ENCODE data around the gene HTN3.
"Not testable (repeated sequence)": the region's sequence is repeated elsewhere in the genome, so short reads cannot be mapped to it uniquely, and the experiment has no call there.

The HTN3 gene

DNA sequence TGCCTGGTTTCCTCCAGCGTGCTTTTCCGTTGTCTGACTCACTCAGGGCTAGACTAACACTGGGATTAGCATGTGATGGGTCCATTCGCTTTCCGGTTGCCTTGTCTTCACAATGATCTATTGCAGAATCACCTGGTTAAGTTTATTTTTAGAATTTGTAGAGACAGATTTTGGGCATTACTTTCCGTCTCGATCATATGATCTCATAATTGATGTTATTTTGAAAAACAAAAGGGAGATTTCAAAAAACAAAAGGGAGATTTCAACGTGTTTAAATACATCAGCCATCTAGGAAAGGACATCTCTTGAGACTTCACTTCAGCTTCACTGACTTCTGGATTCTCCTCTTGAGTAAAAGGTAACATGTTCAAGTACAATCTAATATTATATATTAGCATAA is at the start of gene HTN3:
HTN3 (plus strand) TSS at position 301 of the 400 bp plus-strand sequence. CDS start 2,282 bp downstream, outside the sequence.
- DNase-seq (ENCODE audit: low read depth): not testable (repeated sequence)

DNA sequence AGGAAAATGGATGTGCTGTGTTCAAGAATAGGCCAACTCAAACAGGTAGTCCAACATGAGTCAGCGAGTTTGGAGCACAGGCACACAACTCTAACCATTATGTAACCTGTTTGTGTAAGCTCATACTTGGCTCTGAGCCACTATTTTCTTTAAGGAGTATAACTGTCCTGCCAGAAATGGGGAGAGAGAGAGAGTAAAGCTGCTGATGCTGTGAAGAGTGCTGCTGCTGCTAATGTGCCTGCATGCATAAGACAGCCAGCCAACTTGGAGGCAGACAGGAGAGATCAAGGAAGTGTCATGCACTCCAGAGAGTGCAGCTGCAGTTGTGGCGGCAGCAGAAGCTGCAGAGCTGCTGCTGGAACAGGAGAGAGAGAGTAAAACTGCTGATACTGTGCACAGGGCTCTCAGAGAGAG is 44.2 kb upstream of the HTN3 start:
- no peak for DNase-seq (ENCODE audit: low read depth)

DNA sequence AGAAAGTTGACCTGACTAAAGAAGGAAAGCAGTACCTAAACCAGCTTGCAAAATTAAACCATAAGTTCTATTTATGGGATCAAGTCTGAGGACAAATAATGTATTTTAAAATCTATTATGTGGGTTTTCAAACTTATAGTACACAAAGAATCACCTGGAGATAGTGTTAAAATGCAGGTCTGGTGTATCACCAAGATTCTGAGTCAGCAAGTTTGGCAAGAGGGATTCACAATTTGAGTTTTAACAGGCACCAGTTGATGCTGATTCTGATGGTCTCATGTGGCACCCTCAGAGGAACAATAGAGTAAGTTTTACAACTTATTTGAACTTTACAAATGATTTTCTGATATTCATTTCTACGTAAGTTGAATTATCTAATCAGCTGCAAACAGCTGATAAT is 41.6 kb upstream of the HTN3 start:
- DNase-seq (ENCODE audit: low read depth): no peak

DNA sequence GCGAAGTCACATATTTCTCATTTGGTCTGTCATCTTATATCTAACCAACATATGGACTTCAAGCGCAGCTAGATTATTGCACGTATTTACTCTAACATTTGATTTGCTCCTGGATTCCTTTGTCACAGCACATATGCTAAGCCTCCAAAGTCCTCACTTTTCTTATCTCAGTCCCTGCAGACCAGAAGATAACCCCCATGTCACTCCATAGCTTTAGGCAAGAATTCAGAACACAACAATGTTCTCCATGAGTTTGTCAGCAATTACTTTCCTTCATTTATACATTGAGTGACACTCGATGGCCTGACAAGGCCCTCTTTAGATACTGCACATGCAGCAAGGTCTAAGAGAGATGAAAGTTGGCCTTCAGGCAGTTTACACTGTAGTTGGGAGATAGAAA is 37.2 kb upstream of the HTN3 start:
- no peak for DNase-seq (ENCODE audit: low read depth)

DNA sequence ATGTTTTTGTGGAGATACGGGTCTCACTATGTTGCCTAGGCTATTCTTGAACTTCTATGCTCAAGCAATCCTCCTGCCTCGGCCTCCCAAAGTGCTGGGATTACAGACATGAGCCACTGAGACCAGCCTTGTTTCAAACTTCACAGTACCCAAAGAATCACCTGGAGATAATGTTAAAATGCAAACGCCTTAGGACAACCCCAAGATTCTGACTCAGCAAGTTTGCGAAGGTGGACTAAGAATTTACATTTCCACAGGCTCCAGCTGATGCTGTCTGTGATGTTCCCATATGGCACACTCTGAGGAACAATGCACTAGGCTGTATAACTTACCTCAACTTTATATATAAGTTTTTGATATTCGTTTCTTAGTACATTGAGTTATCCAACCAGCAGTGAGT is 33.5 kb upstream of the HTN3 start:
- DNase-seq (ENCODE audit: low read depth): no peak

DNA sequence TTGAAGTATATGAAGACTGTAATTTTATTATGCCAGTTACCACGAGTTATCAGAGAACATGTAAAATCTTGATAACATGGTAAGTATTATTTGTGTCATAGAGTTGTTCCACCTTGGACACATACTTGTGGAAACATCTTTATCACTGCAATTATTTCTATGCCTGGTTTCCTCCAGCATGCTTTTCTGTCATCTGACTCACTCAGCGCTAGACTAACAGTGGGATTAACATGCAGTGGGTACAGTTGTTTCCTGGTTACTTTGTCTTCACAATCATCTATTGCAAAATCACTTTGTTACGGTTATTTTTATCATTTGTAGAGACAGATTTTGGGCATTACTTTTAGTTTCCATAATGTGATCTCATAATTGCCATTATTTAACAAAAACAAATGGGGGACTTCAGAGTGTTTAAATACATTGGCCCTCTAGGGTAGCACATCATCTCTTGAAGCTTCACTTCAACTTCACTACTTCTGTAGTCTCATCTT is 32.7 kb upstream of the HTN3 start, which contains the start of gene STATH:
STATH (plus strand) TSS at position 441 of the 491 bp plus-strand sequence. CDS start 2,472 bp downstream, outside the sequence.
- DNase-seq (ENCODE audit: low read depth): no peak

DNA sequence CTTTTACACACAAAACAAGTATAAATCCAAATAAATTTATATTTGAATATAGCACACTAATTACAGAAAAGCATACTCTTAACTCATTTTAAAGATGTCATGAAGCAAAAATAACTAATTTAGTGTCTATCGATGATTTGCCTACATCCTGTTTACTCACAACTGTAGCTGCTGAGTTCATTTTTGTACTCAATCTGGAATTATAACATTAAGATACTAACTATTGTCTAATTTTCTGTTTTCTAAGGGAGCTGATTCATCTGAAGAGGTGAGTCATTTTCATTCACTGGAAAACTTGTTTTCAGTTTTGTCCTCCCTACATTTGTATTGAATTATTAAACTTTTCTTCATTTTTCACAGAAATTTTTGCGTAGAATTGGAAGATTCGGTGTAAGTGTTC is 28.8 kb upstream of the HTN3 start:
- no peak for DNase-seq (ENCODE audit: low read depth)

DNA sequence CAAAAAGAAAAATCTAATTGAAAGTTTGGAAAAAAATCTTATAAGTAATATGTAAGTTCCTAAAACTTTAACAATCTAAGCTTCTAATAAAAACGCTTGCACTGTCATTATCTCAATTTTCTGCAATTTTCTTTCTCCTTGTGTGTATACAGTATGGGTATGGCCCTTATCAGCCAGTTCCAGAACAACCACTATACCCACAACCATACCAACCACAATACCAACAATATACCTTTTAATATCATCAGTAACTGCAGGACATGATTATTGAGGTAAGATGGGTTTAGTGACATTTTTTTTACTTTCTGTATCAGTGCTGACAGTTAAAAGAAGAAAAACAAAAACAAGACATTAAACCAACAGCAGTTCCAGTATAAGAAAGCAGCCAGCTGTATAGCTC is 27.5 kb upstream of the HTN3 start:
- DNase-seq (ENCODE audit: low read depth): no peak

DNA sequence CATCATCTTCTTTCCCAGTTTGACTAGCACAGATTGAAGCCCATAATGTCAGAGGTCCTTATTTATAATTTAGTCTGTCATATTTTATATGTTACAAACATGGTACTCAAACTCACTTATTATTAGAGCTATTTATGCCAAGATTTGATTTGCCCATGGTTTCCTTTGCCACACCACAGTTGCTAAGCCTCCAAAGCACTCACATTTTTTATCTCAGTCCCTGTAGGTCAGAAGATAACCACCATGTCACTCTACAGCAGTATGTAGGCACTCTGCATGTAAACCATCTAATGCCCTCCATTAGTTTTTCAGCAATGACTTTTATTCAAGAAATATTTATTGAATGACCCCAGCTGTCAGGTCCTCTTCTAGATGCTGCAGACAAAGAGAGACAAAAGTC is 25.8 kb upstream of the HTN3 start:
- DNase-seq (ENCODE audit: low read depth): no peak

DNA sequence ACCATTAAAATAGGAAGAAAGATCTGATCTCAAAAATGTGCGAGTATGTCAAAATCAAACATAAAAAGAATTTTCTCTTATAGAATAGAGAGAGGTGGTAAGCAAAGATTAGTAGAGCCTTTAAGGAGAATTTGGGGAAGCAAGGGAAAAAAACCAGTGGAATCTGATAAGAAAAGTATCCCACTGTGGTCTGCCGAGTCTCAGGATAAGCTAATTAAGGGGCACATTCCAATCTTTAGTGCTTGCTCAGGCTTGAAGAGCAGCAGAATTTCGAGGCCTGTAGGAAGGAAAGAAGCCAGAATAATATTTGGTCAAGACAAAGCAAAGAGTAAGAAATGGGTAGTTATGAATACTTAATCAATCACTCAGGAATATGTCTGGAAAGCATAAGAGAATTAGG is 19.5 kb upstream of the HTN3 start:
- no peak for DNase-seq (ENCODE audit: low read depth)

DNA sequence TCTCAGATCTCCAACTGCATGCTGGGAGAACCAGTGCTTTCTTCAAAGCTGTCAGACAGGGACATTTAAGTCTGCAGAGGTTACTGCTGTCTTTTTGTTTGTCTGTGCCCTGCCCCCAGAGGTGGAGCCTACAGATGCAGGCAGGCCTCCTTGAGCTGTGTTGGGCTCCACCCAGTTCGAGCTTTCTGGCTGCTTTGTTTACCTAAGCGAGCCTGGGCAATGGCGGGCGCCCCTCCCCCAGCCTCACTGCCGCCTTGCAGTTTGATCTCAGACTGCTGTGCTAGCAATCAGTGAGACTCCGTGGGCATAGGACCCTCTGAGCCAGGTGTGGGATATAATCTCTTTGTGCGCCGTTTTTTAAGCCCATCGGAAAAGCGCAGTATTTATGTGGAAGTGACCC is 9.3 kb upstream of the HTN3 start:
- not testable (repeated sequence) for DNase-seq (ENCODE audit: low read depth)

DNA sequence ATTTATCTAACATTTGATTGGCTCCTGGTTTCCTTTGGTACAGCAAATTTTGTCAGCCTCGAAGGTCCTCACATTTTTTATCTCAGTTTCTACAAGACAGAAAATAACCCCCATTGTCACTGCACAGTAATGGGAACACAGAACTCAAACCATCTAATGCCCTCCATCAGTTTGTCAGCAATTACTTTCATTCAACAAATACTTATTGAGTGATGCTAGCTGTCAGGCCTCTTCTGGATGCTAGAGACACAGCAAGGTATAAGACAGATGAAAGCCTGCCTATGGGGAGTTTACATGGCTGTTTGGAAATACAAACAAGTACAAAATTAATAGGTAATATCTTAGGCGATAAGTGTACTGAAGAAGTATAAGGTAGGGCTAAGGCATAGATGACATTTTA is 5.0 kb upstream of the HTN3 start:
- no peak for DNase-seq (ENCODE audit: low read depth)

DNA sequence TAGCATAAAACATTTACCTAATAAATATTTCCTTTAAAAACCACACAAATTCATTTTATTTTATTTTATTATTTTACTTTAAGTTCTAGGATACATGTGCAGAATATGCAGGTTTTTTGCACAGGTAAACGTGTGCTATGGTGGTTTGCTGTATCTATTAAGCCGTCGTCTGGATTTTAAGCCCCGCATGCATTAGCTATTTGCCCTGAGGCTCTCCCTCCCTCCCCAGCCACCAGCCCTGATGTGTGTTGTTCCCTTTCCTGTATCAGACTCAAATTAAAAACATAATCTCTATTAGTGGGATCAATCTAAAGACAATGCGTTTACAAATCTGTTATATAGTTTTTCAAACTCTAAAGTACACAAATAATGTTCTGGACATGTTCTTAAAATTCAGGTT is 1.2 kb upstream of the HTN3 start:
- DNase-seq (ENCODE audit: low read depth): no peak

DNA sequence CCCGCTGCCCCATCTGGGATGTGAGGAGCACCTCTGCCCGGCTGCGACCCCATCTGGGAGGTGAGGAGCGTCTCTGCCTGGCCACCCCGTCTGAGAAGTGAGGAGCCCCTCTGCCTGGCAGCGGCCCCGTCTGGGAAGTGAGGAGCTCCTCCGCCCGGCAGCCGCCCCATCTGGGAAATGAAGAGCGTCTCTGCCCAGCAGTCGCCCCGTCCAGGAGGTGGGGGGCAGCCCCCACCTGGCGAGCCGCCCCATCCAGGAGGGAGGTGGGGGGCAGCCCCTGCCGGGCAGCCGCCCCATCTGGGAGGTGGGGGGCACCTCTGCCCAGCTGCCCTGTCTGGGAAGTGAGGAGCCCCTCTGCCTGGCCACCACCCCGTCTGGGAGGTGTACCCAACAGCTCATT is 9.3 kb downstream of the HTN3 start:
- not testable (repeated sequence) for DNase-seq (ENCODE audit: low read depth)

DNA sequence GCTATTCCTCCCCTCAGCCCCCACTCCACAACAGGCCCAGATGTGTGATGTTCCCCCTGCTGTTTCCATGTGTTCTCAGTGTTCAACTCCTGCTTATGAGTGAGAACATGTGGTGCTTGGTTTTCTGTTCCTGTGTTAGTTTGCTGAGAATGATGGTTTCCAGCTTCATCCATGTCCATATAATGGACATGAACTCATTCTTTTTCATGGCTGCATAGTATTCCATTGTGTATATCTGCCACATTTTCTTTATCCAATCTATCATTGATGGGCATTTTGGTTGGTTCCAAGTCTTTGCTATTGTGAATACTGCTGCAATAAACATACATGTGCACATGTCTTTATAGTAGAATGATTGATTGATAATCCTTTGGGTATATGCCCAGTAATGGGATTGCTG is 11.7 kb downstream of the HTN3 start:
- DNase-seq (ENCODE audit: low read depth): not testable (repeated sequence)

DNA sequence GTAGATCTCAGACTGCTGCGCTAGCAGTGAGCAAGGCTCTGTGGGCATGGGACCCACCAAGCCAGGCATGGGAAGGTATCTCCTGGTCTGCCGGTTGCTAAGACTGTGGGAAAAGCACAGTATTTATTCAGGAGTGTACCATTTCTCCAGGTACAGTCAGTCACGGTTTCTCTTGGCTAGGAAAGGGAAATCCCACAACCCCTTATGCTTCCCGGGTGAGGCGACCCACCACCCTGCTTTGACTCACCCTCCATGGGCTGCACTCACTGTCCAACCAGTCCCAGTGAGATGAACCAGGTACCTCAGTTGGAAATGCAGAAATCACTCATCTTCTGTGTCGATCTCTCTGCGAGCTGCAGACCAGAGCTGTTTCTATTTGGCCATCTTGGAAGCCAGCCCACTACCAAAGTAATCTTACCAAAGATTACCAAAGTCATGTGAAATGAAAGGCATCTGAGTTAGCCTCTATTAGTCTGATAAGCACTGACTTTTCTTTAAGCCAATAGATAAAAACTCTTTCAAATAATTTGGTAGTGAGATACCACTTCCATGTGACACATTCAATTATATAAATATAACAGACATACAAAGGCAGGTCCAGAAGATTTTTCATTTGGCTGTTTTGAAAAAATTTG is 13.5 kb downstream of the HTN3 start:
- DNase-seq (ENCODE audit: low read depth): no peak

DNA sequence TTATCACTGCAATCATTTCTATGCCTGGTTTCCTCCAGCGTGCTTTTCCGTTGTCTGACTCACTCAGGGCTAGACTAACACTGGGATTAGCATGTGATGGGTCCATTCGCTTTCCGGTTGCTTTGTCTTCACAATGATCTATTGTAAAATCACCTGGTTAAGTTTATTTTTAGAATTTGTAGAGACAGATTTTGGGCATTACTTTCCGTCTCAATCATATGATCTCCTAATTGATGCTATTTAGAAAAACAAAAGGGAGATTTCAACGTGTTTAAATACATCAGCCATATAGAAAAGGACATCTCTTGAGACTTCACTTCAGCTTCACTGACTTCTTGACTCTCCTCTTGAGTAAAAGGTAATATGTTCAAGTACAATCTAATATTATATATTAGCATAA is 21.9 kb downstream of the HTN3 start, which contains the start of gene HTN1:
HTN1 (plus strand) TSS at position 301 of the 400 bp plus-strand sequence. CDS start 2,639 bp downstream, outside the sequence.
- not testable (repeated sequence) for DNase-seq (ENCODE audit: low read depth)

DNA sequence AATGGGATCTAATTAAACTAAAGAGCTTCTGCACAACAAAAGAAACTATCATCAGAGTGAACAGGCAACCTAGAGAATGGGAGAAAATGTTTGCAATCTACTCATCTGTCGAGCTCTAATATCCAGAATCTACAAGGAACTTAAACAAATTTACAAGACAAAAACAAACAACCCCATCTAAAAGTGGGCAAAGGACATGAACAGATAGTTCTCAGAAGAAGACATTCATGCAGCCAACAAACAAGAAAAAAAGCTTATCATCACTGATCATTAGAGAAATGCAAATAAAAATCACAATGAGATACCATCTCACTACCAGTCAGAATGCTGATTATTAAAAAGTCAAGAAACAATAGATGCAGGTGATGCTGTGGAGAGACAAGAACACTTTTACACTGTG is 28.3 kb downstream of the HTN3 start:
- DNase-seq (ENCODE audit: low read depth): not testable (repeated sequence)

DNA sequence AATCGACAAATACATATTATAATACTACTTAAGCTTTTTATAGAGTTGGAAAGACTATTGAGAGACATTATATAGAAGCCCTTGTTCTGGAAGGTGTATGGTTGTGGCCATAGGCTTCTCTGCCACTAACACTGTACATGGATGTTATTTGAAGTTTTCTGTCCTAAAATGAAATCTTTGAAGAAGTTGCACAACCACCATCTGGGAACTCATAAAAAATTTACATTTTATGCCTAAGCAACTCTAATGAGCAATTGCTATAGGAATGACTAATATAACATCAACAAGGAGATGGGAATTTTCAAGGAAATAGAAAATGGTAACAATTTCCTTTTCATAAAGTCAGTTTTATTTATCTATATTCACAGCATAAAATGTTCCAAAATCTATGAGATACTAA is 29.4 kb downstream of the HTN3 start:
- no peak for DNase-seq (ENCODE audit: low read depth)

DNA sequence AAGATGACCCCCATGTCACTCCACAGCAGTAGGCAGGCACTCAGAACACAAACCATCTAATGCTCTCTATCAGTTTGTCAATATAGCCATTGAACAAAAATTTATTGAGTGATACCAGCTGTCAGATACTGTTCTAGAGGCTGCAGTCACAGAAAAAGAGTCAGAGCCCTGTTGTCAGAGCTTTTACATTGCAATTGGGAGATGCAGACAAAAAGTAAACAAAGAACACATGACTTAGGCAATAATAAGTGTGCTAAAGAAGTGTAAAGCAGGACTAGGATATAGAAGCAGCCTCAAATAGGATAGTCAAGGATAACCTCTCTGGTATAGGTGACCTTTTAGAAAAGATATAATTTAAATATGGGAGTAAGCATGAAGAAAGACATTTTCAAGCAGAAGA is 30.9 kb downstream of the HTN3 start:
- DNase-seq (ENCODE audit: low read depth): no peak

DNA sequence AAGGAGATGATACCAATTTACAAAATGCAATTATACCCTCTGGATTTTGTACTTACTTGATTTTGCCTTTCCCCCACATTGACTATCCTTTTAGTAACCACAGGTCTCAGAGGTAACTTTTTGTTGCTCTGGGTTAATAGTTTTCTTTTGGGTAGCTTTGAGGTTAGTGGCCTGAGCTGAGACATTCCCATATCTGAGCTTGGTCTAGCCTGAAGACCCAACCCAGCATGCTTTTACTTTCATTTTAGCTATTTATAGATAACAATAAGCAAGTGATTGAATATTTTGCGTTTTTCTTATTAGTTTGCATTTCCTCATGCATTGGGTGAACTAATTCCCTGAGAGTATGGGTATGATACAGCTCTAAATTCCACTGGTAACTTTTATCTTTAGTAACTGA is 33.7 kb downstream of the HTN3 start:
- no peak for DNase-seq (ENCODE audit: low read depth)

DNA sequence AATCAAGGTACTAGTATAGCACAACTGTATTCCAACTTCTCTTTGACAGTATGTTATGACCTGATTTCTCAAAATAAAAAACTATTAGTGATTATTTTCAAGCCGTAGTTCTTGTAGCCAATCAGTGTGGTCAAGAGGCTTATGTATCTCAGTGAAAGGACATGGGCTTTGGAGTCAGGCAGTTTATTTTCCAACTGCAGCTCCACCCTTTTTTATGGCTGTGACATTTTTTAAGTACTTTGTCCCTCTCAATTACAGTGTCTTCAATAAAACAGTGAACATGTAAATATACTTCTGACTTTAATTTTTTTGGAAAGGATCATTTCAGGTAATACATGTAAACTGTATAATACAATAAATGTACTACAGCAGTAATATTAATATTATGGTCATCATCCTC is 51.9 kb downstream of the HTN3 start:
- no peak for DNase-seq (ENCODE audit: low read depth)

Data from fibroblast of gingiva (primary cell).